OCI-LY3 (cell line): Measurements from ENCODE around the gene BMAL1.

ENCODE experiments used
- CTCF ChIP-seq: fragments of 200-600, 300-600 bp; sonication (generic); IDR thresholded peaks from 2 replicates; pipeline ENCODE4 v1.5.1; 2014; ENCODE audit warnings: antibody characterized with exemption, low read length, low read depth
- EZH2phosphoT487 ChIP-seq: fragments of 200-600 bp; shearing (Covaris generic); IDR thresholded peaks from 2 replicates; pipeline ENCODE4 v1.6.1; 2018; ENCODE audit warnings: antibody characterized with exemption, mixed run types, low read depth

- TF ChIP-seq CTCF, result no peak
- no peak for TF ChIP-seq EZH2phosphoT487
Observed at GRCh38 chr11:13358596-13359270, 81.1 kb downstream of the BMAL1 start.
